22Rv1 (cell line): ENCODE measurements around the gene NKD1.

ENCODE experiments used
- CTCF ChIP-seq: fragments of 450-650 bp; IDR thresholded peaks from 2 replicates; pipeline ENCODE4 v1.5.1; 2017; ENCODE audit warnings: mild to moderate bottlenecking
- ZFX ChIP-seq: fragments of 450-650 bp; IDR thresholded peaks from 2 replicates; pipeline ENCODE4 v1.6.1; 2017; ENCODE audit warnings: antibody characterized with exemption, borderline replicate concordance

GRCh38 chr16:50616883-50617645, 68.9 kb downstream of the NKD1 start:
- TF ChIP-seq CTCF (no peak), ZFX (no peak)
